GM12878 (cell line): ENCODE data around the gene CD7. TPM values are rescaled to one million over a fixed set of nuclear protein-coding genes. Genes with fewer than 3 reads are reported as not detected.

ENCODE experiments used
- ATAC-seq: fragments of 200-7000 bp; cut with Tn5 transposase; 3 replicates; pipeline ENCODE4 v1.9.1; 2020; ENCODE audit warnings: mild to moderate bottlenecking, moderate library complexity
- BruUV-seq: library from RNA; stranded (reverse); fragments of 400-500 nt; replicated peaks from 2 replicates; lab custom pipeline; 2021; lab: Mats Ljungman, UMichigan
- CTCF ChIA-PET: fragments of 300-600 bp; sonication (Branson Sonifier 250); formaldehyde crosslinking; extraction: SDS; loops from one replicate; lab custom pipeline; 2021; ENCODE audit warnings: inconsistent platforms; lab: Yijun Ruan, JAX
- POLR2A ChIA-PET: fragments of 350-600 bp; formaldehyde crosslinking; extraction: SDS; loops from one replicate; lab custom pipeline; 2021; ENCODE audit warnings: inconsistent platforms; lab: Charles Lee
- RAD21 ChIA-PET: fragments of 300-600 bp; sonication (Branson Sonifier 250); formaldehyde crosslinking; loops from one replicate; lab custom pipeline; 2023; ENCODE audit warnings: antibody characterized with exemption; ENCODE audit not compliant: unreplicated experiment; lab: Charles Lee
- SMC1A ChIA-PET: fragments of 300-600 bp; sonication (Branson Sonifier 250); formaldehyde crosslinking; loops from one replicate; lab custom pipeline; 2023; ENCODE audit not compliant: unreplicated experiment, uncharacterized antibody; lab: Charles Lee
- DNase-seq: peaks from one replicate; pipeline ENCODE4 v3.0.0-alpha.2; 2011; ENCODE audit warnings: low read depth, low spot score
- FAIRE-seq: peaks from 3 replicates; lab custom pipeline; 2011; peaks lifted over from hg19 to GRCh38; lab: Jason Lieb, UNC
- H2AFZ ChIP-seq: 2 replicates; pipeline ENCODE4 v1.6.0; 2011; ENCODE audit warnings: low read depth, low read length, control low read depth; ENCODE audit not compliant: control insufficient read depth
- H3K27ac ChIP-seq: 2 replicates; pipeline ENCODE4 v1.5.1; 2011; ENCODE audit warnings: control low read depth; ENCODE audit not compliant: control insufficient read depth, insufficient read depth
- H3K27me3 ChIP-seq, 2 experiments: replicated peaks in 1 of 2; 2 replicates each; pipeline versions ENCODE4 v1.6.0 to v1.6.1; 2011; ENCODE audit warnings: low read length in 1 of 2; ENCODE audit not compliant: control insufficient read depth in 2 of 2, insufficient read depth in 2 of 2
- H3K36me3 ChIP-seq, 2 experiments: 2 replicates each; pipeline ENCODE4 v1.5.1; 2011; ENCODE audit warnings: low read length in 1 of 2; ENCODE audit not compliant: control insufficient read depth in 2 of 2, insufficient read depth in 2 of 2
- H3K4me1 ChIP-seq: 2 replicates; pipeline ENCODE4 v1.6.1; 2011; ENCODE audit warnings: mild to moderate bottlenecking, low read length, moderate library complexity, mixed read lengths; ENCODE audit not compliant: control insufficient read depth, insufficient read depth
- H3K4me2 ChIP-seq: 2 replicates; pipeline ENCODE4 v1.6.0; 2011; ENCODE audit warnings: control low read depth; ENCODE audit not compliant: control insufficient read depth, insufficient read depth
- H3K4me3 ChIP-seq: fragments of 200-600 bp; sonication (generic); 2 replicates; pipeline ENCODE4 v1.5.1; 2016
- H3K79me2 ChIP-seq: 2 replicates; pipeline ENCODE4 v1.6.0; 2011; ENCODE audit warnings: low read length; ENCODE audit not compliant: control insufficient read depth, insufficient read depth
- H3K9ac ChIP-seq: 2 replicates; pipeline ENCODE4 v1.8.0; 2011; ENCODE audit warnings: low read length, control low read depth, mixed read lengths; ENCODE audit not compliant: control insufficient read depth, insufficient read depth
- H3K9me3 ChIP-seq: replicated peaks from 3 replicates; pipeline ENCODE4 v1.5.1; 2011; ENCODE audit warnings: mild to moderate bottlenecking, low read length; ENCODE audit not compliant: control insufficient read depth, insufficient read depth
- H4K20me1 ChIP-seq: 2 replicates; pipeline ENCODE4 v1.6.0; 2011; ENCODE audit not compliant: control insufficient read depth, insufficient read depth
- BACH1 ChIP-seq: fragments of 450-650 bp; IDR thresholded peaks from 2 replicates; pipeline ENCODE4 v1.6.1; 2017; ENCODE audit warnings: mild to moderate bottlenecking, borderline replicate concordance
- BCL11A ChIP-seq: IDR thresholded peaks from 2 replicates; pipeline ENCODE4 v1.6.1; 2011; ENCODE audit warnings: low read depth, low read length
- BHLHE40 ChIP-seq, 2 experiments: fragments of 450-650 bp in 1 of 2; IDR thresholded peaks; 2 replicates each; pipeline ENCODE4 v1.6.1; 2011 to 2017; ENCODE audit warnings: low read depth in 2 of 2, borderline replicate concordance in 1 of 2, improper control_type of control experiment in 1 of 2, low read length in 1 of 2, mild to moderate bottlenecking in 1 of 2
- DPF2 ChIP-seq: fragments of 450-650 bp; IDR thresholded peaks from 2 replicates; pipeline ENCODE4 v1.6.1; 2017; ENCODE audit warnings: mild to moderate bottlenecking
- EGR1 ChIP-seq, 2 experiments: IDR thresholded peaks; 1 replicate in 1 of 2; 2 replicates in 1 of 2; pipeline ENCODE4 v1.6.1; 2011 to 2012; ENCODE audit warnings: low read depth in 2 of 2, low read length in 2 of 2, borderline replicate concordance in 1 of 2, mild to moderate bottlenecking in 1 of 2, moderate library complexity in 1 of 2
- MXI1 ChIP-seq: fragments of 150-350 bp; IDR thresholded peaks from 2 replicates; pipeline ENCODE4 v1.6.1; 2011; ENCODE audit warnings: low read depth, mild to moderate bottlenecking, inconsistent platforms, low read length, improper control_type of control experiment
- NR2F1 ChIP-seq: fragments of 450-650 bp; conservative IDR thresholded peaks from 2 replicates; pipeline ENCODE4 v1.6.1; 2017; ENCODE audit warnings: mild to moderate bottlenecking
- RAD51 ChIP-seq: fragments of 450-650 bp; IDR thresholded peaks from 2 replicates; pipeline ENCODE4 v1.6.1; 2016; ENCODE audit warnings: moderate library complexity, mild to moderate bottlenecking, inconsistent platforms
- SIX5 ChIP-seq: IDR thresholded peaks from 2 replicates; pipeline ENCODE4 v1.6.1; 2011; ENCODE audit warnings: mild to moderate bottlenecking, low read depth, low read length, moderate library complexity; ENCODE audit not compliant: severe bottlenecking
- SMC3 ChIP-seq: IDR thresholded peaks from 2 replicates; pipeline ENCODE4 v1.6.1; 2011; ENCODE audit warnings: low read length, improper control_type of control experiment, borderline replicate concordance
- WRNIP1 ChIP-seq: IDR thresholded peaks from 2 replicates; pipeline ENCODE4 v1.6.1; 2011; ENCODE audit warnings: low read depth, low read length, improper control_type of control experiment, borderline replicate concordance
- WGBS: methylation state at CpG from one replicate; pipeline ENCODE4 v1.1.6; 2016; ENCODE audit warnings: low lambda C conversion rate; ENCODE audit not compliant: insufficient replicate concordance, insufficient coverage; ENCODE audit errors: missing lambda C conversion rate; 5-methylcytosine and 5-hydroxymethylcytosine counted together
- in situ Hi-C: fragments of 300-500 bp; cut with MboI; formaldehyde crosslinking; loops from 9 replicates; pipeline ENCODE4 v1.14.3; 2018; ENCODE audit warnings: mixed read lengths
- intact Hi-C: fragments of 100-400 bp; cut with micrococcal nuclease; formaldehyde crosslinking; loops from one replicate; pipeline ENCODE4 v1.14.2; 2022; ENCODE audit not compliant: unreplicated experiment
- polyA plus RNA-seq, 11 experiments: library from polyadenylated mRNA; depleted of rRNA in 4 of 11; unstranded in 6 of 11; stranded (reverse) in 5 of 11; fragments of >200 nt; fragmentation: Nextera tagmentation in 4 of 11; fragmentation: Illumina TruSeq in 1 of 11; extraction: Ambion mirVana in 4 of 11; extraction: Trizol in 1 of 11; gene quantifications; 1 replicate in 1 of 11; 2 replicates in 10 of 11; pipeline versions ENCODE4 v1.2.1 to v1.2.3, GENCODE V29; 2011 to 2016; ENCODE audit warnings: inconsistent platforms in 2 of 11, missing spikeins in 2 of 11, low read depth in 1 of 11
- total RNA-seq, 4 experiments: library from RNA; depleted of rRNA in 3 of 4; stranded (reverse); fragments of >200 nt in 3 of 4; fragmentation: Illumina TruSeq in 1 of 4; extraction: Trizol in 1 of 4; gene quantifications; 2 replicates each; pipeline versions ENCODE4 v1.2.1 to v1.2.3, GENCODE V29; 2013 to 2021
- TF ChIP-seq, protein P1 (sequence below): fragments of 450-650 bp; formaldehyde crosslinking; IDR thresholded peaks from 2 replicates; pipeline ENCODE4 v1.4.0; 2022; ENCODE audit warnings: mild to moderate bottlenecking, moderate library complexity

The CD7 gene
- total and polyA plus RNA-seq, 10 of the 15 experiments (the other 5 are each of a cell fraction or from before 2014, with no cell fraction given), result 0.33 TPM; not detected in 9

DNA sequence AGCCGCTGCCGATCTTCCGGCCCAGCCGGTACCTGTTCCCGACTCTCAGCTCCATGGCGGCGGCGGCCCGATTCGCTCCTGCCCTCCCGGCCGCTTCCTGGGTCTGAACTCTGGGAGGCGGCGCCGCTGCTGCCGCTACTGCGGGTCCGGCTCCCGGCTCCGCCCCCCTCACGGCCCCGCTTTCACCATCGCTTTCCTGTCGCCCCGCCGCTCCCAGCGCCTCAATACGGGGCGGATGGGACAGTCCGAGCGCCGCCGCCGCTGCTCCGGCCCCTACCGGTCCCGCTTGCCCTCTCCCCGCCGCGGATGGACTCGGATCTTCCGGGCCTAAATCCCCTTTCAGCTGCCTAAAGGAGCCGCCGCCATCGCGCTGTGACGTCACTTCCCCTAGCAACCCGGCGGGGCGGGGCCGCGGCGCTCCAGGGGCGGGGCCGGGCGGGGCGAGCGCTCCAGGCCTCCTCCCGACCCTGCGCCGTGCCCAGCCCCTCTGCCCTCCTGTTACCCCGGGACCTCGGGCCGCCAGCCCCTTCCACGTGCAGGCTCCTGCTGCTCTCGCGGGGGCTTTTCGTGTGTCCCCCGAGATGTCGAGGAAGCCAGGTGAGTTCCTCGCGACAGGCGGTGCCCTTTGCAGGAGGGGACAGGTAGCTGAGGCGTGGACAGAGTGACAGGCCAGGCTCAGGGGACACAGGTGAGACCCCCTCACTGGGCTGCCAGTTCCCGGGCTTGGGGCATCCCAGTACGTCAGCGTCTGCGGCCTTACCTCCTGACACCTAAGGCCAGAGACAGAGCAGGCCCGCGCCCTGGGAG, 43.9 kb downstream of the CD7 start, which contains the start of gene CSNK1D (continued):
- TF ChIP-seq BHLHE40 (IDR thresholded peaks at IDR 0.05; ENCODE audit: borderline replicate concordance in 1 of 2, low read depth in 2 of 2, low read length in 1 of 2) (peak in 1 of 2 experiments; percentile 67; a peak in 1 of 4 replicates), SIX5 (no peak), BACH1 (peak; percentile 72)

DNA sequence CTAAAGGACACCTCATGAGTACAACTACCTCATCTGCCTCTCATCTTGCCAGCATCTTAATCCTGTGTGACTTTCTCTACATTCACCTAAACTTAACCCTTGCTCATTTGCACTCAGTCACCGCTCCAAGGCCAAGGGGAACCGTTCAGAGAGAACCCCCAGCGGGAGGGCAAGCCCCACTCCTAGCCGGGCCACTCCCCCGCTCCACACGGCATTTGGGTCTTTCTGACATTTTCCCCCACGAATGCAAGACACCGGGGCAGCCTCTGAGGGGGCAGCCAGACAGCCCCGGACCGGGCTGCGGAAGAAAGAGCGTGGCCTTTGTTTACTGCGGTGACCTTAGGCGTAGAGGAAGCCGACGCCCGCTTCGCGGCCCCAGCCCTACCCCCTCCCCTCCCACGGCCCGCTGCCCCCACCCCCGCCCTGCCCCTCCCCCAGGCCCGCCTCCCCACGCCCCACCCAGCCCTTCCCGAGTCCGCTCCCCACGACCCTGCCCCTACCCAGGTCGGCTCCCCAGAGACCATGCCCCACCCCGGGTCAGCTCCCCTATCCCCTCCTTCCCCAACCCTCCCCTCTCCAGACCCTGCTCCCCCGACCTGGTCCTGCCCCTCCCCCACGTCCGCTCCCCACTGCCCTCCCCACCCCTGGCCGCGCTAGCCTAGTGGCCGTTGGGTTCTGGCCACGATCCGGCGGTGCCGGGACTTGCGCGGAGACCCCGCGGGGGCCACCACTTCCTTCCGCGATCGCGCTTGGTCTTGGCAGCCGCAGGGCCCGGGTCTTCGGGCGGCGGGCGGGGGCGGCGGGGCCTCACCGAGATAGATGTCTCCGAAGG, 44.7 kb downstream of the CD7 start:
- RAD21 ChIA-PET, result interaction anchor here (0.7 to 1.2 kb wide), 2 partner anchors 26 to 30 kb away, joined by 3 read pairs; no protein-coding TSS in a partner anchor
- POLR2A ChIA-PET, result interaction anchor here (1.2 to 3.6 kb wide), 5 partner anchors 10 to 30 kb away, joined by 3 to 20 read pairs (median 8); no protein-coding TSS in a partner anchor
- Histone ChIP-seq H3K27ac (peak overlapping the region; percentile 92), H3K4me2 (peak overlapping the region; percentile 91), H2AFZ (no peak overlapping the region; the same call in 1 of the 2 replicates), H4K20me1 (peaks cover 21% of the 10 kb centered on the region)
- in situ Hi-C loops, result no loop called here
- intact Hi-C loops, result no loop called here
- BruUV-seq, result no TSS peak
- FAIRE-seq (peak; percentile 57), ATAC-seq (peak; percentile 52)
- under 1% methylated on average over 31 of the region's 57 CpGs for WGBS
- TF ChIP-seq SMC3 (0 out of 2 replicates have a peak, but pooled peaks have one; percentile 10), NR2F1 (peak; percentile 71), WRNIP1 (peak; percentile 89; the same call in 1 of the 2 replicates), BCL11A (no peak), DPF2 (0 out of 2 replicates have a peak, but pooled peaks have one; percentile 15), EGR1 (IDR thresholded peaks at IDR 0.05; ENCODE audit: borderline replicate concordance in 1 of 2, low read depth in 2 of 2, low read length in 2 of 2) (peak in 1 of 2 experiments; percentile 33; a peak in 1 of 3 replicates), MXI1 (peak; percentile 48; the same call in 1 of the 2 replicates), BACH1 (peak; percentile 51; the same call in 1 of the 2 replicates), RAD51 (no peak)
- TF ChIP-seq, protein P1, sequence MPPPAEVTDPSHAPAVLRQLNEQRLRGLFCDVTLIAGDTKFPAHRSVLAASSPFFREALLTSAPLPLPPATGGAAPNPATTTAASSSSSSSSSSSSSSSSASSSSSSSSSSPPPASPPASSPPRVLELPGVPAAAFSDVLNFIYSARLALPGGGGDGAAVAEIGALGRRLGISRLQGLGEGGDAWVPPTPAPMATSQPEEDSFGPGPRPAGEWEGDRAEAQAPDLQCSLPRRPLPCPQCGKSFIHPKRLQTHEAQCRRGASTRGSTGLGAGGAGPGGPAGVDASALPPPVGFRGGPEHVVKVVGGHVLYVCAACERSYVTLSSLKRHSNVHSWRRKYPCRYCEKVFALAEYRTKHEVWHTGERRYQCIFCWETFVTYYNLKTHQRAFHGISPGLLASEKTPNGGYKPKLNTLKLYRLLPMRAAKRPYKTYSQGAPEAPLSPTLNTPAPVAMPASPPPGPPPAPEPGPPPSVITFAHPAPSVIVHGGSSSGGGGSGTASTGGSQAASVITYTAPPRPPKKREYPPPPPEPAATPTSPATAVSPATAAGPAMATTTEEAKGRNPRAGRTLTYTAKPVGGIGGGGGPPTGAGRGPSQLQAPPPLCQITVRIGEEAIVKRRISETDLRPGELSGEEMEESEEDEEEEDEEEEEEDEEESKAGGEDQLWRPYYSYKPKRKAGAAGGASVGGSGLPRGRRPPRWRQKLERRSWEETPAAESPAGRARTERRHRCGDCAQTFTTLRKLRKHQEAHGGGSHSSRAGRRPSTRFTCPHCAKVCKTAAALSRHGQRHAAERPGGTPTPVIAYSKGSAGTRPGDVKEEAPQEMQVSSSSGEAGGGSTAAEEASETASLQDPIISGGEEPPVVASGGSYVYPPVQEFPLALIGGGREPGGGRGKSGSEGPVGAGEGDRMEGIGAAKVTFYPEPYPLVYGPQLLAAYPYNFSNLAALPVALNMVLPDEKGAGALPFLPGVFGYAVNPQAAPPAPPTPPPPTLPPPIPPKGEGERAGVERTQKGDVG (CRISPR knock-in tag), result no peak
- TF ChIP-seq, all 136 proteins: peak for 7
- DNase-seq, result no peak
- Histone ChIP-seq H3K36me3 (peaks cover 13 to 14% of the 10 kb centered on the region in 2 experiments; a peak in 3 of 4 replicates), H3K9ac (peak overlapping the region; percentile 84), H3K79me2 (peaks cover 56% of the 10 kb centered on the region), H3K4me1 (peaks cover 12% of the 10 kb centered on the region), H3K4me3 (peak overlapping the region; percentile 94), H3K9me3 (no peaks in the 10 kb centered on the region), H3K27me3 (no peaks in the 10 kb centered on the region)
- SMC1A ChIA-PET, result no interaction called here
- CTCF ChIA-PET, result no interaction called here
